ENCODE results near the gene B4GALT6.

Gene B4GALT6

DNA sequence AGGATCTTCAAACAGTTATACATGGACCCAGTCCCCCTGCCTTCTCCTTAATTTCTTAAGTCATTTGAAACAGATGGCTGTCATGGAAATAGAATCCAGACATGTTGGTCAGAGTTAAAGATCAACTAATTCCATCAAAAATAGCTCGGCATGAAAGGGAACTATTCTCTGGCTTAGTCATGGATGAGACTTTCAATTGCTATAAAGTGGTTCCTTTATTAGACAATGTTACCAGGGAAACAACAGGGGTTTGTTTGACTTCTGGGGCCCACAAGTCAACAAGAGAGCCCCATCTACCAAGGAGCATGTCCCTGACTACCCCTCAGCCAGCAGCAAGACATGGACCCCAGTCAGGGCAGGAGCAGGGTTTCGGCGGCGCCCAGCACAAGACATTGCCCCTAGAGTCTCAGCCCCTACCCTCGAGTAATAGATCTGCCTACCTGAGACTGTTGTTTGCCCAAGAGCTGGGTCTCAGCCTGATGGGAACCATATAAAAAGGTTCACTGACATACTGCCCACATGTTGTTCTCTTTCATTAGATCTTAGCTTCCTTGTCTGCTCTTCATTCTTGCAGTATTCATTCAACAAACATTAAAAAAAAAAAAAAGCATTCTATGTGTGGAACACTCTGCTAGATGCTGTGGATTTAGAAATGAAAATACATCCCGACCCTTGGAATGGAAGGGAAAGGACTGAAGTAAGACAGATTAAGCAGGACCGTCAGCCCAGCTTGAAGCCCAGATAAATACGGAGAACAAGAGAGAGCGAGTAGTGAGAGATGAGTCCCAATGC, 88.1 kb downstream of the B4GALT6 start:
- no peak for DNase-seq (ENCODE audit: low read depth, low spot score)

DNA sequence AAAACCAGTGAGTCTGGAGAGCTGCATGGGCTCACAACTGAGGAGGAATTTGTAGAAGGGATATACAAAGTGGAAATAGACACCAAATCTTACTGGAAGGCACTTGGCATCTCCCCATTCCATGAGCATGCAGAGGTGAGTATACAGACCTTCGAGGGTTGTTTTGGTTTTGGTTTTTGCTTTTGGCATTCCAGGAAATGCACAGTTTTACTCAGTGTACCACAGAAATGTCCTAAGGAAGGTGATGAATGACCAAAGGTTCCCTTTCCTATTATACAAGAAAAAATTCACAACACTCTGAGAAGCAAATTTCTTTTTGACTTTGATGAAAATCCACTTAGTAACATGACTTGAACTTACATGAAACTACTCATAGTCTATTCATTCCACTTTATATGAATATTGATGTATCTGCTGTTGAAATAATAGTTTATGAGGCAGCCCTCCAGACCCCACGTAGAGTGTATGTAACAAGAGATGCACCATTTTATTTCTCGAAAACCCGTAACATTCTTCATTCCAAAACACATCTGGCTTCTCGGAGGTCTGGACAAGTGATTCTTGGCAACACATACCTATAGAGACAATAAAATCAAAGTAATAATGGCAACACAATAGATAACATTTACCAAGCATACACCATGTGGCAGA, 89.1 kb downstream of the B4GALT6 start:
- DNase-seq (ENCODE audit: low read depth, low spot score) = no peak

DNA sequence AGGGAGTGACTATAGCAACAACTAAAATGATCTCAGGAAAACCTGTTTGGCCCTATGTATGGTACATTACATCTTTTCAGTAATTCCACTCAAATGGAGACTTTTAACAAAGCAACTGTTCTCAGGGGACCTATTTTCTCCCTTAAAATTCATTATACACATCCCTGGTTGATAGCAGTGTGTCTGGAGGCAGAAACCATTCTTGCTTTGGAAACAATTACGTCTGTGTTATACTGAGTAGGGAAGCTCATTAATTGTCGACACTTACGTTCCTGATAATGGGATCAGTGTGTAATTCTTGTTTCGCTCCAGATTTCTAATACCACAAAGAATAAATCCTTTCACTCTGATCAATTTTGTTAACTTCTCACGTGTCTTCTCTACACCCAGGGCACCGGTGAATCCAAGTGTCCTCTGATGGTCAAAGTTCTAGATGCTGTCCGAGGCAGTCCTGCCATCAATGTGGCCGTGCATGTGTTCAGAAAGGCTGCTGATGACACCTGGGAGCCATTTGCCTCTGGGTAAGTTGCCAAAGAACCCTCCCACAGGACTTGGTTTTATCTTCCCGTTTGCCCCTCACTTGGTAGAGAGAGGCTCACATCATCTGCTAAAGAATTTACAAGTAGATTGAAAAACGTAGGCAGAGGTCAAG, 91.7 kb downstream of the B4GALT6 start:
- DNase-seq (ENCODE audit: low read depth, low spot score) = no peak

DNA sequence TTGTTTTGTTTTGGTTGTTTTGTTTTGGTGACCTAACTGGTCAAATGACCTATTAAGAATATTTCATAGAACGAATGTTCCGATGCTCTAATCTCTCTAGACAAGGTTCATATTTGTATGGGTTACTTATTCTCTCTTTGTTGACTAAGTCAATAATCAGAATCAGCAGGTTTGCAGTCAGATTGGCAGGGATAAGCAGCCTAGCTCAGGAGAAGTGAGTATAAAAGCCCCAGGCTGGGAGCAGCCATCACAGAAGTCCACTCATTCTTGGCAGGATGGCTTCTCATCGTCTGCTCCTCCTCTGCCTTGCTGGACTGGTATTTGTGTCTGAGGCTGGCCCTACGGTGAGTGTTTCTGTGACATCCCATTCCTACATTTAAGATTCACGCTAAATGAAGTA, 92.8 kb downstream of the B4GALT6 start, which contains the start of gene TTR:
Gene TTR (plus strand): TSS at position 250 of the 400 bp plus-strand sequence. CDS start 26 bp downstream, at position 276.
- DNase-seq (ENCODE audit: low read depth, low spot score) = no peak

DNA sequence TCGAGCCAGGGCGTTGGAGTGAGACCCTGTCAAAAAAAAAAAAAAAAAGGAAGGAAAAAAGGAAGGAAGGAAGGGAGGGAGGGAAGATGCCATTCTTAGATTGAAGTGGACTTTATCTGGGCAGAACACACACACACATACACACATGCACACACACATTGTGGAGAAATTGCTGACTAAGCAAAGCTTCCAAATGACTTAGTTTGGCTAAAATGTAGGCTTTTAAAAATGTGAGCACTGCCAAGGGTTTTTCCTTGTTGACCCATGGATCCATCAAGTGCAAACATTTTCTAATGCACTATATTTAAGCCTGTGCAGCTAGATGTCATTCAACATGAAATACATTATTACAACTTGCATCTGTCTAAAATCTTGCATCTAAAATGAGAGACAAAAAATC, 93.3 kb downstream of the B4GALT6 start:
- no peak for DNase-seq (ENCODE audit: low read depth, low spot score)

DNA sequence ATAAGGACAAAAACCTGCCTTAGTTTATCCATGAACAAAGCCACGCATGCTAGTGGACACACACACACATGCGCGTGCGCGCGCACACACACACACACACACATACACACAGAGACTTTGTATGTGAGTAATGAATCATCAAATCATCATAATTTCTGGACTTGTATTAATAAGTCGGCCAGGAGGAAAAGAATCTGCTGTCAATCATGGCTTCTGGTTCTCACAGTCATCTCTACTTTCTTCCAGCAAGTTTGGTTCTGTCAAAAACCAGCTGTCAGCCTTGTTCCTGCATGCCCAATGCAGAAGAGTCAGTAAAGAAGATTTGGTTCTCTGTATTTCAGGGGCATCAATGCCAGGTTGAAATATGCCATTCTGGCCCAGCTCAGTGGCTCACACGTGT, 93.8 kb downstream of the B4GALT6 start:
- DNase-seq (ENCODE audit: low read depth, low spot score) = no peak

DNA sequence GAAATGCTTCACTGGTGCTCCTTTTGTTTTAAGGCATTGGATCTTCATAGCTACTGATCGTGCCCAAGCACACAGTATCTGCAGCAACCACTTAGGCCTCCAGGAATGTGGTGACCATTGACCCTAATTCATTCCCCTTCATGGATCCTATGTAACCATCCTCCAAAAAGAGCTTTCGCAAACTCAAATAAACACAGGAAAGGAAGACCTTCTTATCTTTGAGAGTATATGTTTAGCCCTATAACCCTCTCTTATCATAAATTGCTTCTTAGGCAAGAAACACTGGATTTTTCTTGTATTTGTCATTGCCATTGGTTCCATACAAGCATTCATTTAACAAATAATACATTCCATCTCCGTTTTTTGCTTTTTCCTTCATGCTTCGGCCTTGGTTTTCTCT, 96.9 kb downstream of the B4GALT6 start:
- DNase-seq (ENCODE audit: low read depth, low spot score) = no peak

DNA sequence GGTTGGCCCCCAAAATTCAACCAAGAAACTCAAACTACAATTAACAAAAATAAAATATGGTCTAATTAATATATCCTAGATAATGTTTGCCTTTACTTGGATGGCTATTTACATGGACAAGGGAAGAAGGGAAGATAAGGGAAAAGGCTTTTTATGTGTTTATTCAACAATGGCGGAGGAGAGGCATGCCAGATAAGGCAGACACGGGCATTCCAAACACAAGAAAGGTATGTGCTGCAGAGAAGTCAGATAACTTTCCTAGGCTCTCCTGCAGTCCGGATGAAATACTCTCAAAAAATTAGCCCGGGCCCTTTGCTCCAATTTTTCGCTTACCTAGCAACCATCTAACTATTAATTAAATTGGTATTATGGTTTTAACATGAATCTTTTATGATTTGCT, 97.8 kb downstream of the B4GALT6 start:
- DNase-seq (ENCODE audit: low read depth, low spot score) = no peak

DNA sequence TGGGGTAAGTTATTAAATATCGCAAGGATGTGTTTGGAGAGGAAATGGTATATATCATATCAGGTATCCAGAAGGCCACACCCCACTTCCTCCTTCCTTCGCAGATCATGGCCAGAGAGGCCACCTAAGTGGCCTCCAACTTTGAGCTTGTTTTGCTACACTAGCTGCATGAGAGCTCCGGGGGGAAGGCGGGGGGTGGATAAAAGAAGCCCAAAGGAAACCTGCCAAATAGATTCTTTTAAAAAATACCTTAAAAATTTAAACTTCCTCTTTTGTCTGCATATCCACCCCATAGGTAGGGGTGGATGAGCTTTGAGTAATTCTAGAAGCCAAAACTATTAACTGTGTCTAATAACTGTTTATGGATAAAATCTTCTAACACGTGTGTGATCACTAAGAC, 98.4 kb downstream of the B4GALT6 start:
- DNase-seq (ENCODE audit: low read depth, low spot score) = no peak

DNA sequence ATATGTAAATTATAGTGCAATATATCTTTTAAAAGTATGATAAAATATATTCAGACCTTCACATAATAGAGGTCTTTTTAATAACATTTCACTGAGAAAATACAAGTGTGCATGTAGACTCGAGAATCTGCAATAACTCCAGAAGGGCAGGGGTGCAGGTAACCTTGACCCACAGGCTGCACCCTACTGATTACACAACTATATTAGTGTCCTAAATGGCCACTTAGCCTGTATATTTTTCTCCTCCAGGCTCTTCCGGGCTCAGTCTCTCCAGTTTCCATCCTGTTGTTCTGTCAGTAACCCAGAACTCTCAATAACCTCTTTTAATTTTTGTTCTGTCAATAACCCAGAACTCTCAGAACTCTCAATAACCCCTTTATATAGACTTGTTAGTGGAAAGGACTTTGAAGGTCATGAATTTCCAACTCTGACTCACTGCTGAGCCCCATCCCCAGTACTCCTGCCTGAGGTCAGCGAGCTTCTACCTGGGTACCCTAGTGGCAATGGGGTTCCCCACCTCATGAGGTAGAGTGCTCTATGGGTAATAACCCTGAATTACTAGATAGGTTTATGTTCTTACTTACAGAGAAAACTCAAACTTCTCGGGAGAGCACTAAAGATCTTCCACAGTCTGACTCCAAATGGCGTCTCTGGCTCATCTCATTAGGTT, 101.1 kb downstream of the B4GALT6 start:
- DNase-seq (ENCODE audit: low read depth, low spot score) = no peak

DNA sequence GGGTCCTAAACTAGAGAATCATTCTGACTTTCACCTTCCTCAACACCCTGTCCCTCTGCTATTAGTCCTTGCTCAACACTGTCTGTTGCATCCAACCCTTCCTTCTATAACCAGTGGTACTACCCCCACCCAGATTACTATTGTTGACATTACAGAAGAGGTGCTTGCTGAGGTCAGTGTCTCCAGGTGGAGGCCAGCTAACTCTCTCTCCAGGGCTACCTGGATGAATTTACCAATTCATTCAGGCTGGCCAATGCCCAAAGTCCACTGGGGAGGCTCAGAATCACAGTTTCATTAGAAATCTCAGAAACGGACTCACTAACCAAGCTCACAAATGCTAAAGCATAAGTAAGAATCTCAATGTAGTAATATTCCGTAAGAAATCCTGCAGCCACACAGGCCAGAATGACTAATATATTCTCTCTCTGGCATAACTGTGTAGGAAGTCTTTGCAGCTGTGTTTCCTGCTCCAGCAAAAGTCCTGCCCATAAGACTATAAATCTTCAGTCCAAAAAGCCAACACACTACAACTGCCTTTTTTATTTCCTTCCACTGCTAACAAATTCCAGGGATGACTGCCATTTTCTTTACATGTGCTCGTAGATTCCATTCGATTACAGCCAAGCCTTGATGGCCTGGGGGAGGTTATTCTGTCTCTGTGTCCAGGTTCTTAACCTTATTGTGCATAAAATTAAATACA, 102.7 kb downstream of the B4GALT6 start:
- no peak for DNase-seq (ENCODE audit: low read depth, low spot score)

DNA sequence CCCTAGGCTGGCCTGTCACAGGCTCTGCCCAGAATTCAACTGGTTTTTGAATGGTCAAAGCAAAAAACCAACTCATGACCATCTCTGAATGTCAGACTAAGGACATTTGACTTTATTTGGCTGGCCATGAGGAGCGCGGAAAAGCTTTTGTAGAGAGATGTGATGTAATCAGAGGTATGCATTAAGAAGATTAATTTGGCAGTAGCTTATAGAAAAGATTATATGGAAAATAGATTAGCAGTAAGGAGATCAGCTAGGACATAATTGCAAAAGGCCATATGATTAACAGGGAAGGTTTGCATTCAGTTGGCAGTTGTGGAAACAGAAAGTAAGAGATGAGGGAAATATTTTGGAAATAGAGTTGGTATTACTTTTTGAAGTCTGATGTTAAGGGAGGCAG, 105.0 kb downstream of the B4GALT6 start:
- DNase-seq (ENCODE audit: low read depth, low spot score) = no peak

DNA sequence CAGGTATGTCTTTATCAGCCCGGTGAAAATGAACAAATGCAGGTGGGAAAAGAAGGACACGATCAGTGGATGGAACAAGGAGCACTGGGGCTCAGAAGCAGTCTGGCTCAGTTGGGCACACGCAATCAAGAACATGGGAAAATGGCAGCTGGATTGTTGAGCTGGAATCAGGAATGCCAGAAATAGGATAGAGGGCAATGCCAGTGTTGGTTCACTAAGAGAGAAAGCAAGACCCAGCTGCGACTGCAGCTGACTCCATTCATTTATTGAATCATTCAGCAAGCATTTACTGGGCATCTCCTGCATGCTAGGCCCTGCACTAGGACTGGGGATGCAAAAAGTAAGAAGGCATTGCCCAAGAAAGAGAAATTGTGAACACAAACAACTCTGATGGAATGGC, 106.3 kb downstream of the B4GALT6 start:
- DNase-seq (ENCODE audit: low read depth, low spot score) = no peak

DNA sequence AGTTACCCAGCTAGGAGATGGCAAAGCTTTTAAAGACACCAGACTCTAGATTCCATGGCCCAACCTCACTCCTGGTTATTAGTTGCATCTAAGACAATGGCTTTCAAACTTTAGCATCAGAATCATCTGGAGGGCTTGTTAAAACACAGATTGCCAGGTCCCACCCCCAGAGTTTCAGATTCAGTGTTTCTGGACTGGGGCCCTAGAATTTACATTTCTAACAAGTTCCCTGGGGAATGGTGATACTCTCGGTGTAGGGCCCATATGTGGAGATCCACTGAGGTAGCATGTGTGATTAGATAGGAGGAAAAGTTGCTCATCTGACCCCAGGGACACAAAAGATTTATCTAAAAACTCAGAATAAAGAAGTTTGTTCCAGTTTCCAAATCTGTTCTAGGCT, 107.2 kb downstream of the B4GALT6 start:
- no peak for DNase-seq (ENCODE audit: low read depth, low spot score)

DNA sequence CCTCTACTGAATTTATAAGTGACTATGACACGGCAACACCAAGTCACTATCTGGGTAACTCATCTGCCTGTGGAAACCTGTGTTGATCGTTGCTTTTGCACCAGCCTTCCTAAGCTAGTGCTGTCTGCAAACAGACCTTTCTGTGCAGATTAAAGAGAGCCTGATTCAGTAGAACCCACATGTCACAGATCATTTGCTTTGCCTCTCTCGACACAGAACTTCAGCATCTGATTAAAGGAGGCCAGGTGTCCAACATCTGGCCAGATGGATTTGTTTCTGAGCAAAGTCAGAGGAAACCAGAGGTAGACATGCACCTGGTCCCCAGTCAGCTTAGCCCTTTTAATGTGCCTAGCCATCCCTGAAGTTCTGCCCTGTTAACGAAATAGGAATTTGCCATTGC, 107.7 kb downstream of the B4GALT6 start:
- DNase-seq (ENCODE audit: low read depth, low spot score) = no peak

DNA sequence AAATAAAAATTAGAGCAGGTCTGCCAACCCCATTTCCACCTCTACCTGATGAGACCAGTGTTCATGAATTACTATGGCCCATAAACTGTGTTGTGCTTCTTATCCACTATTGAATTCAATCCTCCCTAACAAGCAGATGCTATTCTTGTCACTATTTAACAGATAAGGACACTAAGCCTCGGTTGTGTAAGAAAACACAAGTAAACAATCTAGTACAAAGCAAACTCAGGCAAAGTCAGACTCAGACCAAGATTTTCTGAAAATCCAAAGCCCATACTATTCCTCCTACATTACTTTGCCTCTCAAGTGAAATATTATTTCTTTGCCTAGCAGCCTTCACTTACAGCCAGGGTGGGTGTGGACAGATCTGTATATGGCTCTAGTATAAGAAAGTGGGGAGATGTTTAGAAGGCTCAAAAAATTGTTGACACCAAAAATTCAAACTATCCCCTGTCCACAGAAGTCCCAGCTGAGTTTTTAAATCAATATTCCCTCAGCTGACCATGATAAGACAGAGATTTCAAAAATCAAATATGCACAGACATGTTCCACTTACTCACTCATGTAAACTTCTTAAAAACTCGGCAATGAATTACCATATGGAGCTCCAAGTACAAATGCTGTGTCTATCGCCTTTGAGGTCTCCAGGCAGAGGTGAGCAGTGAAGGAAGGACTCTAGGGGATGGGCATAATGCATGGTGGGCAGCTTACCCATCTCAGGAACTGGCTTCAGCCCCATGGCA, 108.7 kb downstream of the B4GALT6 start:
- DNase-seq (ENCODE audit: low read depth, low spot score) = no peak

DNA sequence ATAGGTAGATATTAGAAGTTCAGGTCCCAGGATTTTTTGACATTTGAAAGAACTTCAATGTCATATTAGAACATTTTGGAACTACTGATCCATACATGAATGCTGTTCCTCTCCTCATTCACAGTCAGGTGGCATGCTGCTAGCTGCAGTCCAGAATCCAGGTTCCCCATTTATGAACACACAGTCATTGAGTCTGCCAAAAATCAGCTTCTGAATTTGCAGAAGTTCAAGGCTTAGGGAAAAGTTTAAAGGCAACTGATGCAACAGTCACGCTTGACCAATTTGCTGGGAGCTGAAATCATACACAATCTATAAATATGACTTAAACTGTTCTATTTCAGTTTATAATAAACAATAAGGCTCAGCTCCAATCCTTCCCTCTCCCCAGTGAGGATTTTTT, 110.0 kb downstream of the B4GALT6 start:
- no peak for DNase-seq (ENCODE audit: low read depth, low spot score)

Measured in iPS DF 19.7 (cell line).